GM03348 (cell line): Measurements from ENCODE around the gene IL1R2.
"Not testable (repeated sequence)": the region's sequence is repeated elsewhere in the genome, so short reads cannot be mapped to it uniquely, and the experiment has no call there.

ENCODE experiments used
- DNase-seq: peaks from one replicate; pipeline ENCODE4 v3.0.0; 2012; ENCODE audit warnings: low spot score

IL1R2 gene

GRCh38 chr2:102061286-102061699 is 69.5 kb downstream of the IL1R2 start:
- no peak for DNase-seq

- peak; percentile 63 for DNase-seq
These were observed 70.4 kb downstream of the IL1R2 start for GRCh38 chr2:102061962-102062795.

GRCh38 chr2:102062802-102063201 is 71.0 kb downstream of the IL1R2 start:
- no peak for DNase-seq

- DNase-seq: peak; percentile 71
These were observed 71.7 kb downstream of the IL1R2 start for GRCh38 chr2:102063487-102063911.

DNA sequence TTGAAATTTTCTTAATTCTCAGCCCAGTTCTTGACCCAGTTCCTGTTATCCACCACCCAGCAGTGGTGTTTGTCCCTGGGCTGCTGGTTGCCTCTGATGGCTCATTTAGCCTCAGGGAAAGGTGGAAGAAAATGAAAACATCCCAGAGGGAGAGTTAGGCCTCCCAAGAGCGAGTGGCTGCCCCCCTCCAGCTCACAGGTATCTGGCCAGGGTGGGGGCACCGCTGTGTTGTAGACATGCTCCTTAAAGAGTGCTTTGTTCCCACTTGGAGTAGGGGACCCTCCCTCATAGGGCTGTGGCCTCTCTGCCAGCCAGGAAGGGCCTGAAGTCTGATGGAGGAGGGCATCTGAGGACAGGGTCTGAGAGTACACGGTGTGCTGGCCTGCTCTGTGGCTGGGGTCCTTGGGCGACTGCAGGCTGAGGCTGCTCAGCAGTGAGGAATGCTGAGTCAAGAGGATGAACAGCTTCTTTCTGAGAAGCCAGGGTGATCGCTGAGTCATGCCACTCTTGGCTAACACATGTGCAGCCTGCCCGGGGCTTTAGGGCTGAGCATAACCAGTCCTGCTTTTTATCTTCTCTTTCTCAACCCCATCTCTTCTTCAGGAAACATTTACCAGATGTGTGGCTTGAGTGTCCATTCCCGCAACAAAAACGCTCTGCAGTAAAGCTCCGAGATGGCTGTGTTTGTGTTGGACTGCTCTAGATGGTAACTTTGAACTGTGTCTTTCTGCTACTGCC is 72.3 kb downstream of the IL1R2 start:
- DNase-seq: peak; percentile 94

DNA sequence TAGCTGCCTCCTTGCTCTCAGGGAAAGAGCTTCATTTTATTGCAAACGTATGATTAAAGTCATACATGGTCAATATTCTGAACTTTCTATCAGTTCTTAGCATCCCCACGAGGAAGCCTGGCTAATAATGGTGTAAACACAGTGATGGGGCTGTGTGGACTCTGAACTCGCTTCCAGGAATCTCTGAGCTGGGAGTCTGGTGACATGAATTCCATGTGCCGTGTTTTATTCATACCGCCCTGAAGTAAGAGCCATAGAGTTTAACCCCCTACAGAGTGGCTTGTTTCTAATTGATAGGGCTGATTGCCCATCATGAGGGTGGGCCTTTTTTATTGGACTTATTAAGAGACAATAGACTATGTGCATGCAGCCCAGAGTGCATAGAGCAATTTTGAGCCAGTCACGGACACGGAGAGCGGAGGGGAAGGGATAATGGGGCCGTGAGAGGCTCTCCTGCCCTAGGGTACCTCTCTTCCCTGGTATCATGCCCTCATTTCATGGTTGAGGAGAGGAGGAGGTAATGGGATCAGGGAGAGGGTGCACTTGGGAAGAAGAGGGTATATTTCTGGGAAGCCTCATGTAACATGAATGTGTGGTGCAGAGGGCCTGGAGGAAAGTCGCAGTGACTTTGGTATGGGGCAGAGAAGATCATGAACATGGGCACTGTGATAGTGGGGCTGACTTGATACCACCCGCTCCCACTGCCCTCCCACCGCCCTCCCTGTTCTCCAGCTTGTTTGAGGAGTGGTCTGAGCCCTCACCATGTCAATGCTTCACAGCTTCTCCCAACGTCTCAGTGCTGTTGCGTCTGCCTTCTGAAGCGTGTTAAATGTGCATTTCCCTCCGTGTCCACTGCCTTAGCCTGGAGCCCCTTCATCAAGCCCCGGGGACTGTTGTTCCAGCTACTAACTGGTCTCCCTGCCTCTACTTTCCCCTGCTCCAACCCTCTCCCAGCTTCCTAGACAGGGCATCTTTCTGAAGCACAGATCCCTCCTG is 73.2 kb downstream of the IL1R2 start:
- peak; percentile 54 for DNase-seq

DNA sequence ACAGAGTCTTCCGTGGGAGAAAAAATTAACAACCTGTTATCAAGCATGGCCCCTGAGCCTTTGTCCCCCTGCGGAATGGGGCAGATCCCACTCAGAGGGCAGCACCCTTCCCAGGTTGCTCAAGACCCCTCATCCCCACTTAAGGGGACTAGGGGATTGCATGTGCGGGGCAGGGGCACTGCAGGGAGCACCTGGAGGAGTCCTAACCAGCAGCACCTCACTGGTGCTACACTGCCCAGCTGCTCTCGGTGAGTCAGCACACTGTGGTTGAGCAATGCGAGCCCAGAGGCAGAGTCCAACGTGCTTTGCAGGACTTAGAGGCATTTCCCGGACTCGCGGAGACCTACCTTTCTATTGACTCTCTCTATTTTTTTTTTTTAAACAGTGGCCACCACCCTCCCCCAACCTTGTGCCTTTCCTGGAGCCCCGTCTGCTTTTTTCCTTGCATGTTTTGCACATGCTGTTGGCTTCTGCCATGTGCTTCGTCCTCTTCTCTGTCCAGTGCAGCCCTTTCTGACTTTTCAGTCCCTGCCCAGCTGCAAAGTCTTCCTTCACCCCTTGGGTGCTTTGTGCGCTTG is 74.0 kb downstream of the IL1R2 start:
- no peak for DNase-seq

- no peak for DNase-seq
These were observed 74.8 kb downstream of the IL1R2 start for GRCh38 chr2:102066554-102066953.

DNA sequence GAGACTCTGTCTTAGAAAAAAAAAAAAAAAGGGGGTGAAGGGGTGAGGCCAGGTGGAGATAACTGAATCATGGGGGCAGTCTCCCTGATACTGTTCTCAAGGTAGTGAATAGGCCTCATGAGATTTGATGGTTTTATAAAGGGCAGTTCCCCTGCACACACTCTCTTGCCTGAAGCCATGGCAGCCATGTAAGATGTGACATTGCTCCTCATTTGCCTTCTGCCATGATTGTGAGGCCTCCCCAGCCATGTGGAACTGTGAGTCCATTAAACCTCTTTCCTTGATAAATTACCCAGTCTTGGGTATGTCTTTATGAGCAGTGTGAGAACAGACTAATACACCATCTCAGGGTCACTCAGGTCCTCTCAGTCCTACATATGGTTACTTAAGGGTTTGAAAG is 76.4 kb downstream of the IL1R2 start:
- DNase-seq: not testable (repeated sequence)

GRCh38 chr2:102069311-102069974 is 77.7 kb downstream of the IL1R2 start:
- DNase-seq: no peak

- DNase-seq: peak; percentile 72
These were observed 78.4 kb downstream of the IL1R2 start for GRCh38 chr2:102070058-102070642.

DNA sequence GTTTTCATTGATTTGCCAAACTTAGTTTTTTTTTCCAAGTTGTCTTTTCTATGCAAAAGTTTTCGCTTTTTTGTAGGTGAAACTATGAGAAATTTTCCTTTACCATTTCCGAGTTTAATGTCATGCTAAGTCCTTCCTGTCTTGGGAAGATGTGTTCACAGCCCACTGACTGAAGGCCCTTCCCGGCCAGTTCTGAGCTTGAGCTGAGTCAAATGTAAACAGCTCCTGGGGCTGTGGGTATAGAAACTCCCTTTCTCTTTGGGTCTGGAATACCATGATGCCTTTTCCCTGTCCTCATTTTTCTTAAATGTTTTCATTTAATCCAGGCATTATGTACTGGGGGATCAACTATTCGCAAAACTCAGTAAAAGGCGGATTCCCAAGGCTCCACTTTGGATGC is 81.0 kb downstream of the IL1R2 start:
- no peak for DNase-seq

GRCh38 chr2:102073168-102073724 is 81.5 kb downstream of the IL1R2 start:
- no peak for DNase-seq

- DNase-seq: no peak
These were observed 82.5 kb downstream of the IL1R2 start for GRCh38 chr2:102074152-102074783.

GRCh38 chr2:102075479-102075878 is 83.7 kb downstream of the IL1R2 start:
- DNase-seq: no peak

- no peak for DNase-seq
These were observed 84.8 kb downstream of the IL1R2 start for GRCh38 chr2:102076512-102076911.
